Right lobe of liver (tissue), 6 donors: ENCODE data around the gene FHIT. TPM values are rescaled to one million over a fixed set of nuclear protein-coding genes. Genes with fewer than 3 reads are reported as not detected.

ENCODE experiments used
- ATAC-seq, 4 donors: fragments of 200-7000 bp; cut with Tn5 transposase; one replicate each; pipeline ENCODE4 v1.9.1; 2020; ENCODE audit warnings: mild to moderate bottlenecking in 4 of 4, moderate library complexity in 4 of 4
- DNase-seq, 3 donors: peaks; one replicate each; pipeline ENCODE4 v3.0.0-alpha.2; 2020
- H3K27ac ChIP-seq, 3 donors: fragments of 200-600 bp; one replicate each; pipeline ENCODE4 v1.8.0; 2022
- H3K27me3 ChIP-seq, 2 donors: fragments of 200-600 bp; one replicate each; pipeline ENCODE4 v1.8.0; 2022
- H3K36me3 ChIP-seq, 4 donors: fragments of 200-600 bp; sonication (generic) in 1 of 4; one replicate each; pipeline versions ENCODE4 v1.5.1 to v1.8.0; 2017 to 2022; ENCODE audit warnings: control low read depth in 1 of 4
- H3K4me1 ChIP-seq, 4 donors: fragments of 200-600 bp; sonication (generic) in 1 of 4; one replicate each; pipeline versions ENCODE4 v1.5.1 to v1.8.0; 2017 to 2022; ENCODE audit warnings: control low read depth in 1 of 4
- H3K4me3 ChIP-seq, 3 donors: fragments of 200-600 bp; one replicate each; pipeline ENCODE4 v1.8.0; 2022
- H3K9me3 ChIP-seq, 4 donors: fragments of 200-600 bp; sonication (generic) in 1 of 4; one replicate each; pipeline versions ENCODE4 v1.5.1 to v1.8.0; 2017 to 2022; ENCODE audit warnings: control low read depth in 1 of 4
- POLR2A ChIP-seq: fragments of 450-650 bp; IDR thresholded peaks from one replicate; pipeline ENCODE4 v1.6.1; 2017; ENCODE audit warnings: antibody characterized with exemption, mild to moderate bottlenecking
- WGBS: methylation state at CpG from one replicate; pipeline ENCODE4 v1.1.6; 2018; ENCODE audit warnings: low coverage, low lambda C conversion rate; ENCODE audit not compliant: insufficient coverage; ENCODE audit errors: missing lambda C conversion rate; 5-methylcytosine and 5-hydroxymethylcytosine counted together
- intact Hi-C, 2 donors: fragments of 100-400 bp; cut with DNase I; formaldehyde crosslinking; loops; one replicate each; pipeline versions ENCODE4 v1.11.2 to v1.14.1; 2022
- long read RNA-seq: library from polyadenylated mRNA; unstranded; transcript quantifications from one replicate; pipeline ENCODE4 v2.0.0, GENCODE V29; 2019
- total RNA-seq, 6 experiments: library from RNA; depleted of rRNA in 2 of 6; stranded (reverse); fragments of >200 nt in 2 of 6; fragmentation: NEBNext Ultra II Directional in 3 of 6; extraction: Animal tissue kit (Norgen Biotek cat#: 25700) in 3 of 6; gene quantifications; one replicate each; pipeline versions ENCODE4 v1.1.0 to v1.2.4, GENCODE V29; 2016 to 2023
- TF ChIP-seq, protein P1 (sequence below), 4 donors: fragments of 200-600 bp in 3 of 4; fragments of 450-650 bp in 1 of 4; IDR thresholded peaks; one replicate each; pipeline versions ENCODE4 v1.5.1 to v1.8.0; 2016 to 2022; ENCODE audit warnings: antibody characterized with exemption in 4 of 4, mild to moderate bottlenecking in 2 of 4
- donor health status: DM: no; HTN: yes; CAD: no.
- donor health status: DM: no; HTN: no; CAD: no.
- donor health status: DM: no; HTN: no; CAD: no.
- donor health status: DM: no; HTN: yes; CAD: no.
- donor health status: DM: no; HTN: yes; CAD: no.

FHIT gene
- total RNA-seq, result 10 to 100 TPM in 2 of 6 experiments, 1 to 10 TPM in 4; 6.6 to 11.2 (median 8.0) TPM
- long read RNA-seq, partial matches to known transcripts, result 1 of 2 reads
- long read RNA-seq, other reads (novel, unspliced or antisense), result 1 of 2 reads

DNA sequence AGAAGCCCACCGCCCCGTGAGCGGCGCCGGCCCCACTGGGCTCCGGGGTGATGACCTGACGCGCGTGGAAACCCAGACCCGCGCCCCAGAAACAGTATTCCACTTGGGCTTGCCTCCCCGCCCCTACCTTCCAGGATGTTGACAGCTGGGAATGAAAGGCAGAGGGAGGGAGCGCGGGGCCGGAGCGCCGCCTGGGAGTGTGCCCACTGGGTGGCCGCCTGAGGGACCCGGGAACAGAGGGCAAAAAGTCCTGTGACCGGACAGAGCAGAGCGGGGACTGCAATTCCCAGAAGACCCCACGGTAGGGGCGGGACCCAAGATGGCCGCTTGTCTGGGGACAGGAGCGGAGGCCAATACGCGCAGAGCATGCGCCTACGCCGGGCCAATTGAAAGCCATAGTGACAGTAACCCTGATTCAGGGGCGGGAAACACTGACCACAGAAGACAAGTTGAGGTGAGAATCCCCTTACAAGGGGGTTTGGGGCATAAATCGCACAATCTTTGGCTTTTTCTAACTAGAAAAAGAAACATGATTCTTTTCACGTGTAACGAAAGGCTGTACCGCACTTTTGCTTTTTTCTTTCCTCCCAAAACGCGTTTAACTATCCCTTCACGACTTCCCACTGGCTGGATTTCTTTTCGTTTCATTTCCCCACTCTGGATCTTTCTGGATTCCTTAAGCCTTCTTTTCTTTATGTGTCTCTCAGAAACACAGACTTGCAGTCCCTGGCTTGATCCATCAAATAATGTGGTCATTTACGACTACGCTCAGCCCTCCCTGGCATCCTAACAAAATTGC lies at the start of gene FHIT:
Gene FHIT, minus strand, starts transcription at position 279 of the 799 bp plus-strand sequence.
- H3K4me3 ChIP-seq, result peak within 1 kb of the TSS; percentile 68 to 82 (median 80)
- H3K27ac ChIP-seq, result peak within 1 kb of the TSS; percentile 89 to 95 (median 94)
- peak; percentile 74 for TF ChIP-seq POLR2A
- TF ChIP-seq, protein P1, sequence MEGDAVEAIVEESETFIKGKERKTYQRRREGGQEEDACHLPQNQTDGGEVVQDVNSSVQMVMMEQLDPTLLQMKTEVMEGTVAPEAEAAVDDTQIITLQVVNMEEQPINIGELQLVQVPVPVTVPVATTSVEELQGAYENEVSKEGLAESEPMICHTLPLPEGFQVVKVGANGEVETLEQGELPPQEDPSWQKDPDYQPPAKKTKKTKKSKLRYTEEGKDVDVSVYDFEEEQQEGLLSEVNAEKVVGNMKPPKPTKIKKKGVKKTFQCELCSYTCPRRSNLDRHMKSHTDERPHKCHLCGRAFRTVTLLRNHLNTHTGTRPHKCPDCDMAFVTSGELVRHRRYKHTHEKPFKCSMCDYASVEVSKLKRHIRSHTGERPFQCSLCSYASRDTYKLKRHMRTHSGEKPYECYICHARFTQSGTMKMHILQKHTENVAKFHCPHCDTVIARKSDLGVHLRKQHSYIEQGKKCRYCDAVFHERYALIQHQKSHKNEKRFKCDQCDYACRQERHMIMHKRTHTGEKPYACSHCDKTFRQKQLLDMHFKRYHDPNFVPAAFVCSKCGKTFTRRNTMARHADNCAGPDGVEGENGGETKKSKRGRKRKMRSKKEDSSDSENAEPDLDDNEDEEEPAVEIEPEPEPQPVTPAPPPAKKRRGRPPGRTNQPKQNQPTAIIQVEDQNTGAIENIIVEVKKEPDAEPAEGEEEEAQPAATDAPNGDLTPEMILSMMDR (IDR thresholded peaks at IDR 0.05), result no peak
- intact Hi-C loops, result no loop called here
- no peaks in the 10 kb centered on the region for H3K4me1 ChIP-seq
- H3K9me3 ChIP-seq, result no peaks in the 10 kb centered on the region
- peak; percentile 92 to 97 (median 94) for ATAC-seq
- no peaks in the 10 kb centered on the region for H3K36me3 ChIP-seq
- no peaks in the 10 kb centered on the region for H3K27me3 ChIP-seq
- WGBS, result under 1% methylated on average over 25 of the region's 41 CpGs
- peak; percentile 96 to 99 (median 97) for DNase-seq

DNA sequence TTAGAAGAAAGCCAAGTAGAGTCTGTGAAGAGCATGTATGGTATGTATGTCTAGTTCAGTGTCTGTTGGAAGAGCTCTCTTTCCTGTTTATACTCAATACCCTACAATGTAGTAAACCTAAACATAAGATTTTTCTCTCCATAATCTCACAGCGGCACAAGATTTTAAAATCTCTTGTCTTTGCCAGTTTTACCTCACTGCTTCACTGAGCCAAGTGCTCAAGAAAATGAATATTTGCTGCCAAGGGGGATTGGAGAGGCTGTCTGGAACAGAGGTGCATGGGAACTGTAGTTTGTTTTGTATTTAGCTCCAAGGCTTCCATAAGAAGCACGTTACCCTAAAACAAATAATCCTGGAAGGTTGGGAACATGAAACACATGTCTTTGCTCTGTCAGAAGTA lies 49.5 kb upstream of the FHIT start:
- no peak for TF ChIP-seq POLR2A
- TF ChIP-seq, protein P1 (IDR thresholded peaks at IDR 0.05), result no peak
- WGBS, result 52% methylated on average over 2 of the region's 2 CpGs
- DNase-seq, result no peak

GRCh38 chr3:61300006-61300380 lies 48.7 kb upstream of the FHIT start:
- WGBS, result 73% methylated on average over 4 of the region's 4 CpGs

More for the DNA sequence above, 49.5 kb upstream of the FHIT start:
- H3K36me3 ChIP-seq, result no peaks in the 10 kb centered on the region
- no peak for ATAC-seq
- no peak overlapping the region for H3K4me3 ChIP-seq
- no peaks in the 10 kb centered on the region for H3K9me3 ChIP-seq
- H3K4me1 ChIP-seq, result no peaks in the 10 kb centered on the region
- no peaks in the 10 kb centered on the region for H3K27me3 ChIP-seq
- no peak overlapping the region for H3K27ac ChIP-seq
- intact Hi-C loops, result no loop called here

GRCh38 chr3:61299343-61300005 lies 48.2 kb upstream of the FHIT start:
- Histone ChIP-seq H3K27ac (no peak overlapping the region), H3K27me3 (no peaks in the 10 kb centered on the region), H3K36me3 (no peaks in the 10 kb centered on the region), H3K4me3 (no peak overlapping the region), H3K9me3 (no peaks in the 10 kb centered on the region), H3K4me1 (no peaks in the 10 kb centered on the region)
- ATAC-seq (peak in 1 of 4 donors; percentile 47), DNase-seq (no peak)
- intact Hi-C loops, result no loop called here
- 51% methylated on average over 3 of the region's 3 CpGs for WGBS
- TF ChIP-seq, protein P1 (IDR thresholded peaks at IDR 0.05), result peak in 1 of 4 donors; percentile 16
- TF ChIP-seq POLR2A, result no peak

More at GRCh38 chr3:61300006-61300380, 48.7 kb upstream of the FHIT start:
- intact Hi-C loops, result no loop called here
- H3K4me1 ChIP-seq, result no peaks in the 10 kb centered on the region
- H3K27me3 ChIP-seq, result no peaks in the 10 kb centered on the region
- no peaks in the 10 kb centered on the region for H3K36me3 ChIP-seq
- H3K27ac ChIP-seq, result no peak overlapping the region
- no peak overlapping the region for H3K4me3 ChIP-seq
- no peaks in the 10 kb centered on the region for H3K9me3 ChIP-seq
- DNase-seq, result no peak
- TF ChIP-seq, protein P1 (IDR thresholded peaks at IDR 0.05), result no peak
- TF ChIP-seq POLR2A, result no peak
- no peak for ATAC-seq
